HG03097 (cell line): ENCODE results near the gene ZP3.
"Not testable (repeated sequence)": the region's sequence is repeated elsewhere in the genome, so short reads cannot be mapped to it uniquely, and the experiment has no call there.

Experiments
- ATAC-seq: cut with Tn5 transposase; IDR thresholded peaks from one replicate; pipeline ENCODE4 v1.9.1; 2021; ENCODE audit not compliant: unreplicated experiment, low FRiP score

Gene ZP3

GRCh38 chr7:76439120-76439888, 14.6 kb downstream of the ZP3 start:
- ATAC-seq: not testable (repeated sequence)

- ATAC-seq: not testable (repeated sequence)
These were observed 15.7 kb downstream of the ZP3 start for GRCh38 chr7:76440404-76440803.

- ATAC-seq: not testable (repeated sequence)
These were observed 17.0 kb downstream of the ZP3 start for GRCh38 chr7:76441792-76442191.

GRCh38 chr7:76442664-76443446, 18.1 kb downstream of the ZP3 start:
- ATAC-seq: not testable (repeated sequence)

GRCh38 chr7:76443846-76444245, 19.1 kb downstream of the ZP3 start:
- not testable (repeated sequence) for ATAC-seq

- peak; percentile 68 for ATAC-seq
These were observed 20.8 kb downstream of the ZP3 start for GRCh38 chr7:76445577-76446008.

- not testable (repeated sequence) for ATAC-seq
These were observed 32.3 kb downstream of the ZP3 start for GRCh38 chr7:76457017-76457416.

GRCh38 chr7:76458504-76458903, 33.8 kb downstream of the ZP3 start:
- ATAC-seq: not testable (repeated sequence)

- not testable (repeated sequence) for ATAC-seq
These were observed 36.0 kb downstream of the ZP3 start for GRCh38 chr7:76460767-76461166.

- peak; percentile 97 for ATAC-seq
These were observed 36.8 kb downstream of the ZP3 start, which contains the start of gene DTX2 for GRCh38 chr7:76461464-76462101. TSS of gene DTX2 (plus strand) at chr7:76461709. CDS start at chr7:76480510, 18,801 bp downstream.

GRCh38 chr7:76462271-76462882, 37.6 kb downstream of the ZP3 start:
- peak; percentile 3 for ATAC-seq

GRCh38 chr7:76464959-76465358, 40.2 kb downstream of the ZP3 start:
- ATAC-seq: not testable (repeated sequence)

- ATAC-seq: not testable (repeated sequence)
These were observed 41.2 kb downstream of the ZP3 start for GRCh38 chr7:76465950-76466349.

GRCh38 chr7:76467743-76468404, 43.1 kb downstream of the ZP3 start:
- not testable (repeated sequence) for ATAC-seq

- not testable (repeated sequence) for ATAC-seq
These were observed 46.9 kb downstream of the ZP3 start for GRCh38 chr7:76471556-76472221.

- ATAC-seq: not testable (repeated sequence)
These were observed 48.3 kb downstream of the ZP3 start for GRCh38 chr7:76473097-76473496.

- ATAC-seq: not testable (repeated sequence)
These were observed 51.5 kb downstream of the ZP3 start for GRCh38 chr7:76476280-76476679.

- ATAC-seq: not testable (repeated sequence)
These were observed 52.2 kb downstream of the ZP3 start for GRCh38 chr7:76476742-76477474.

GRCh38 chr7:76479628-76480027, 54.9 kb downstream of the ZP3 start:
- not testable (repeated sequence) for ATAC-seq
